Upper lobe of right lung (tissue), 1 donor: ENCODE results near the gene MFSD1. TPM values are rescaled to one million over a fixed set of nuclear protein-coding genes. Genes with fewer than 3 reads are reported as not detected.

Experiments
- ATAC-seq: fragments of 200-7000 bp; cut with Tn5 transposase; one replicate; pipeline ENCODE4 v1.9.1; 2020; ENCODE audit warnings: mild to moderate bottlenecking, moderate library complexity
- DNase-seq: peaks from one replicate; pipeline ENCODE4 v3.0.0-alpha.2; 2020
- H3K27ac ChIP-seq: fragments of 200-600 bp; one replicate; pipeline ENCODE4 v1.8.0; 2022
- H3K27me3 ChIP-seq: fragments of 200-600 bp; one replicate; pipeline ENCODE4 v1.8.0; 2022; ENCODE audit warnings: mild to moderate bottlenecking
- H3K36me3 ChIP-seq: fragments of 200-600 bp; one replicate; pipeline ENCODE4 v1.8.0; 2022
- H3K4me1 ChIP-seq: fragments of 200-600 bp; one replicate; pipeline ENCODE4 v1.8.0; 2022
- H3K4me3 ChIP-seq: fragments of 200-600 bp; one replicate; pipeline ENCODE4 v1.8.0; 2022; ENCODE audit warnings: mild to moderate bottlenecking
- H3K9me3 ChIP-seq: fragments of 200-600 bp; one replicate; pipeline ENCODE4 v1.8.0; 2022
- intact Hi-C: fragments of 100-400 bp; cut with DNase I; formaldehyde crosslinking; loops from one replicate; pipeline ENCODE4 v1.11.0; 2022
- total RNA-seq: library from RNA; stranded (reverse); fragmentation: NEBNext Ultra II Directional; extraction: Animal tissue kit (Norgen Biotek cat#: 25700); gene quantifications from one replicate; pipeline ENCODE4 v1.2.1, GENCODE V29; 2021
- TF ChIP-seq, protein P1 (sequence below): fragments of 200-600 bp; IDR thresholded peaks from one replicate; pipeline ENCODE4 v1.8.0; 2022; ENCODE audit warnings: antibody characterized with exemption
- donor health status: DM: no; HTN: yes; CAD: no; lungs with severe emphysema.

Gene MFSD1
- total RNA-seq, 1 donor from 2014 or later, result 84.5 TPM

DNA sequence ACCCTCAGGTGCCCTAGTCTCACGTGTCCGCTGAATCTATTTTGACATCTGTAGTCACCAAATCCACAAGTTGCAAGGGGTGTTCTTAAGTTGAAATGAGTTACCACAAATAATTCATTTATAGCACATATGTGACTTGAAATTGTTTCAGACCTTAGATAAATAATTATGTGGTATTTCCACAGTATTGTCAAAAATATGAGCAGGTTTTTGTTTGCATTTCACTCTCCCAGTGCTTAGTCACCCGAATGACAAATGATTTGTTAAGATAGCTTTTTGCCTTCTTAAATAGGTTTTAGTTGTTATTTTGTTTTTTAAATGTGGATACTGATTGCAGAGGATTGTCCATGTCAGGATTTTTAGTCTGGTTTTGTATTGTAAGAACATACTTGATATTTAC, 2.6 kb downstream of the MFSD1 start:
- intact Hi-C loops, result no loop called here
- H3K9me3 ChIP-seq, result no peaks in the 10 kb centered on the region
- TF ChIP-seq, protein P1, sequence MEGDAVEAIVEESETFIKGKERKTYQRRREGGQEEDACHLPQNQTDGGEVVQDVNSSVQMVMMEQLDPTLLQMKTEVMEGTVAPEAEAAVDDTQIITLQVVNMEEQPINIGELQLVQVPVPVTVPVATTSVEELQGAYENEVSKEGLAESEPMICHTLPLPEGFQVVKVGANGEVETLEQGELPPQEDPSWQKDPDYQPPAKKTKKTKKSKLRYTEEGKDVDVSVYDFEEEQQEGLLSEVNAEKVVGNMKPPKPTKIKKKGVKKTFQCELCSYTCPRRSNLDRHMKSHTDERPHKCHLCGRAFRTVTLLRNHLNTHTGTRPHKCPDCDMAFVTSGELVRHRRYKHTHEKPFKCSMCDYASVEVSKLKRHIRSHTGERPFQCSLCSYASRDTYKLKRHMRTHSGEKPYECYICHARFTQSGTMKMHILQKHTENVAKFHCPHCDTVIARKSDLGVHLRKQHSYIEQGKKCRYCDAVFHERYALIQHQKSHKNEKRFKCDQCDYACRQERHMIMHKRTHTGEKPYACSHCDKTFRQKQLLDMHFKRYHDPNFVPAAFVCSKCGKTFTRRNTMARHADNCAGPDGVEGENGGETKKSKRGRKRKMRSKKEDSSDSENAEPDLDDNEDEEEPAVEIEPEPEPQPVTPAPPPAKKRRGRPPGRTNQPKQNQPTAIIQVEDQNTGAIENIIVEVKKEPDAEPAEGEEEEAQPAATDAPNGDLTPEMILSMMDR, result no peak
- H3K4me1 ChIP-seq, result peaks cover 14% of the 10 kb centered on the region
- no peak overlapping the region for H3K4me3 ChIP-seq
- peaks cover 40% of the 10 kb centered on the region for H3K36me3 ChIP-seq
- ATAC-seq (no peak), DNase-seq (no peak)
- H3K27ac ChIP-seq, result no peak overlapping the region
- H3K27me3 ChIP-seq, result no peaks in the 10 kb centered on the region

DNA sequence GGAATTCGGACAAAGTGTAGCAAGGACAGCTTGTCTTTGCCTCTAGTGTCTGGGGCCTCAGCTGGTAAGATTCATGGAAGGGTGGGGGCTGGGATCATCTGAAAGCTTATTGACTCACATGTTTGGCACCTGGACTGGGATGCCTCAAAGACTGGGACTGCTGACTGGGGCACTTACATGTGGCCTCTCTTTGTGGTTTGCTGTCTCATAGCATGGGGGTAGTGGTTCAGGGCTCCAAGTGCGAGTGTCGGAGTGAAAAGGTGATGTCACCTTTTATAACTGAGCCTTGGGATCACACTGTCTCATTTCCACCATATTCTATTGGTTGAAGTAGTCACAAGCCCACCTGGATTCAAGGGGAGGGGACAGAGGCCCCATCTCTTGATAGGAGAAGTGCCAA, 6.8 kb downstream of the MFSD1 start:
- no peak for ATAC-seq
- no peak overlapping the region for H3K4me3 ChIP-seq
- H3K27ac ChIP-seq, result peak overlapping the region; percentile 12
- peaks cover 81% of the 10 kb centered on the region for H3K36me3 ChIP-seq
- H3K27me3 ChIP-seq, result no peaks in the 10 kb centered on the region
- H3K9me3 ChIP-seq, result no peaks in the 10 kb centered on the region
- intact Hi-C loops, result no loop called here
- TF ChIP-seq, protein P1, result no peak
- DNase-seq, result no peak
- H3K4me1 ChIP-seq, result peaks cover 5% of the 10 kb centered on the region

DNA sequence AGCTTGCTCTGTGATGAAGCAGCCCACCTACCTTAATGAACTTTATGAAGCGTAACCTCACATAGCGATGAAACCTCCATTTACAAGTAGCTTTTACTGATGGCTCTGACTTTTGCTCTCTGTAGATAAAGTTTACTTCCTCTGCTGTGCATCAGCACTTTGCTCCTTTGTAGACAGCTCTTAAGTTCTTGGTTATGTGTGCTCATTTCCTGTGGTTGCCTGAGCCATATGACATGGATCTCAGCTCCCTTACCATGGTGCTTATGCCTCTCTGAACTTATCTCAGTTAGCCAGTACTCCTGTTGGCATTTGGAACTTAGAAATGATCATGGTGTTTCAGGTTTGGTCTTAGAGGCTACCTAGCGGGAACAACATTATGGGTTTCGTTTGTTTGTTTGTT, 7.8 kb downstream of the MFSD1 start:
- Histone ChIP-seq H3K36me3 (peaks cover 85% of the 10 kb centered on the region), H3K27ac (peak overlapping the region; percentile 52), H3K9me3 (no peaks in the 10 kb centered on the region), H3K4me1 (peaks cover 2% of the 10 kb centered on the region), H3K27me3 (no peaks in the 10 kb centered on the region), H3K4me3 (no peak overlapping the region)
- ATAC-seq (peak; percentile 87), DNase-seq (no peak)
- intact Hi-C loops, result no loop called here
- TF ChIP-seq, protein P1, result no peak

DNA sequence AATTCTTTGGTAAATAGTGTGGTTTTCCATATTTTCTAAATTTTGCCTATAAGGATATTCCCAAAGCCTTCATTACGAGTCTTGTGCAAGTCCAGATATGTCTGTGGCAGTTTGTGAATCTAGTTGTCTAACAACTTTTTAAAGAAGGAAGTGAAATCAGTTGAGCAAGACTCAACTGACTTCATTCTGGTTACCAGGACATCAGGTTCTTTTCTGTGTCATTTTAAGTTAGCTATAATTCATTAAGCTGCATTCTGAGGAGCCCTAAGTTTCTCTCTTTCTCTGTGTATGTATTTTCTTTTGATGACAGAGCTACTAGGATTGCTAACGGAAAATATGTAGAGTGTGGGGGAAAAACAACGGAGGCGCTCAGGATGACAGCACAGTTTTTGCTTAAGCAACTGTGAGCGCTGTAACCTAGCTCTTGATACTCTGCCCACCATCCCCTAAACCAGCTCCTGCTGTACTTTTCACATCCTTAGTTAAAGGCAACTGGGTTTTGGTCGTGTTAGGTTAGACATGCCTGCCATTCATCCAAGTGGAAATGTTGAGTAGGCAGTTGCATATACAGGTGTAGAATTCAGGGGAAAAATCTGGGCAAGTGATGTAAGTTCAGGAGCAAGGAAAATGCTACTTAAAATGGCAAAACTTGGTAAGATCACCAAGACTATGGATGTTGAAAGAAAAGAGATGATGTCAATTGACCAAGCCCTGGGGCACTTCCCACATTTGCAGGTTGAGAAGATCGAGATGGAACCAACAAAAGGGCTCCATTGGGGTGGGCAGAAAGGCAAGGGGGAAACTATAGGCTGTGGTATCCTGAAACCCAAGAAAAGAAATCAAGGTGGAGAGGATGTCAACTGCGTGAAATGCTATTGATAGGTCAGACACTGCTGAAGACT, 9.2 kb downstream of the MFSD1 start:
- no peaks in the 10 kb centered on the region for H3K9me3 ChIP-seq
- peak overlapping the region; percentile 49 for H3K27ac ChIP-seq
- TF ChIP-seq, protein P1, result no peak
- DNase-seq (no peak), ATAC-seq (peak; percentile 57)
- intact Hi-C loops, result no loop called here
- no peaks in the 10 kb centered on the region for H3K27me3 ChIP-seq
- H3K4me1 ChIP-seq, result no peaks in the 10 kb centered on the region
- no peak overlapping the region for H3K4me3 ChIP-seq
- H3K36me3 ChIP-seq, result peaks cover 81% of the 10 kb centered on the region

DNA sequence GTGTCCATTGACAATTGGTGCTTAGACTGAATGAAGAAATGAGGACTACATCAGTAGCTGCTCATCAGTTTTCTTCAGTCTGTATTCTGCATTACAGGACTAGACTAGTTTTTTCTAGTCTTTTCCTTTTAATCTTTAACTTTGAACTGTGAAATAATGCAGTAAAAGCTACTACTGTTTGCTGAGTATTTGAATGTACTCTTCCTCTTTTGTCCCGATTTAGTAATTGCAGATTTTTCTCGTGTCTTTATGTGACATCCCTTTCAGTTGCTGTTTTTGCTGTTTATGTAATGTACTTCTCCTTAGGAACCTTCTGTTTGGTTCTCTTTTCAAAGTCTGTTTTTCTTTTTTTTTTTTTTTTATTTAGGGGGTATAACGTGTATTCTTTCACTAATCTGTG, 17.4 kb downstream of the MFSD1 start:
- intact Hi-C loops, result no loop called here
- H3K4me1 ChIP-seq, result no peaks in the 10 kb centered on the region
- H3K9me3 ChIP-seq, result no peaks in the 10 kb centered on the region
- H3K27me3 ChIP-seq, result no peaks in the 10 kb centered on the region
- TF ChIP-seq, protein P1, result no peak
- no peak overlapping the region for H3K4me3 ChIP-seq
- H3K36me3 ChIP-seq, result peaks cover 79% of the 10 kb centered on the region
- DNase-seq (no peak), ATAC-seq (peak; percentile 50)
- no peak overlapping the region for H3K27ac ChIP-seq
